ENCODE results near the gene PXMP4.

DNA sequence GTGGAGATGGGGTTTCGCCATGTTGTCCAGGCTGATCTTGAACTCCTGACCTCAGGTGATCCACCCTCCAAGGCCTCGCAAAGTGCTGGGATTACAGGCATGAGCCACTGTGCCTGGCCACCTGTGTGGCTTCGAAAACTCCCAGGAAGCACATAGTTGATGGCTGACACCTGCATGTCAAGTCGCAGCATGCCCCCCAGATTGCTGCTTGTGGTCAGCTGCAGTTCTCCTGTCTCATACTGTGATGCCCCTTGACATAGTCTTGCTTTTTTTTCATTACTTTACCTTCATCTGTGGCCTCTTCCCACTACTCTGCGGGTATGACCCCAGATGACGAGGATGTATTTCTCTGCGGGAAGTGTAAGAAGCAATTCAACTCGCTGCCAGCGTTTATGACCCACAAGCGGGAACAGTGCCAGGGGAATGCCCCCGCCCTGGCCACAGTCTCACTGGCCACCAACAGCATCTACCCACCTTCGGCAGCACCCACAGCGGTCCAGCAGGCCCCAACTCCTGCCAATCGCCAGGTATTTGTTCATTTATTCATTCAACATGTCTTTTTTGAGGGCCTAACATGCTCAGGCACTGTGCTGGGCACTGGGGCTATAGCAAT is 24.8 kb upstream of the PXMP4 start:
- no peak for TF ChIP-seq POLR2A (IDR thresholded peaks at IDR 0.05)
- TF ChIP-seq, protein P1, sequence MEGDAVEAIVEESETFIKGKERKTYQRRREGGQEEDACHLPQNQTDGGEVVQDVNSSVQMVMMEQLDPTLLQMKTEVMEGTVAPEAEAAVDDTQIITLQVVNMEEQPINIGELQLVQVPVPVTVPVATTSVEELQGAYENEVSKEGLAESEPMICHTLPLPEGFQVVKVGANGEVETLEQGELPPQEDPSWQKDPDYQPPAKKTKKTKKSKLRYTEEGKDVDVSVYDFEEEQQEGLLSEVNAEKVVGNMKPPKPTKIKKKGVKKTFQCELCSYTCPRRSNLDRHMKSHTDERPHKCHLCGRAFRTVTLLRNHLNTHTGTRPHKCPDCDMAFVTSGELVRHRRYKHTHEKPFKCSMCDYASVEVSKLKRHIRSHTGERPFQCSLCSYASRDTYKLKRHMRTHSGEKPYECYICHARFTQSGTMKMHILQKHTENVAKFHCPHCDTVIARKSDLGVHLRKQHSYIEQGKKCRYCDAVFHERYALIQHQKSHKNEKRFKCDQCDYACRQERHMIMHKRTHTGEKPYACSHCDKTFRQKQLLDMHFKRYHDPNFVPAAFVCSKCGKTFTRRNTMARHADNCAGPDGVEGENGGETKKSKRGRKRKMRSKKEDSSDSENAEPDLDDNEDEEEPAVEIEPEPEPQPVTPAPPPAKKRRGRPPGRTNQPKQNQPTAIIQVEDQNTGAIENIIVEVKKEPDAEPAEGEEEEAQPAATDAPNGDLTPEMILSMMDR (IDR thresholded peaks at IDR 0.05) = no peak

Measured in esophagus squamous epithelium (tissue), 4 donors.